ENCODE data around the gene RGS6.

RGS6 gene

DNA sequence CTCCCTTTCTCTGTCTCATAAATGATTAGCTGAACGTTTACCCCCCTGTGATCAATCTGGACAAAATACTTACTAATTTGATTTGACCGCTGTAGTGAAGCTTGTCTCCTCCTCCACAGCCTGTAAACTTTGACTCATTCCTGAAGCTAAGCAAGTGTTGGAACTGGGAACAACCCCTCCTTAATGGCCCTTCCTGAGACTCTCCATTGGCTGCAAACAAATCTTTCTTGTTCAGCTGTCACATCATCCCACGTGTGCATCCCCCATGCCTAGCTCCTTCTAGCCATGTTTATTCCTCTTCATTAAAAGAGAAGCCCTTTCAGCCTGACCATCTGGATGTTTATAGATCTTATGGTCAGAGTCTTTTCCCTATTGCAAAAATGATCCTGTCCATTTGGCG is 281.2 kb downstream of the RGS6 start:
- TF ChIP-seq, protein P1, sequence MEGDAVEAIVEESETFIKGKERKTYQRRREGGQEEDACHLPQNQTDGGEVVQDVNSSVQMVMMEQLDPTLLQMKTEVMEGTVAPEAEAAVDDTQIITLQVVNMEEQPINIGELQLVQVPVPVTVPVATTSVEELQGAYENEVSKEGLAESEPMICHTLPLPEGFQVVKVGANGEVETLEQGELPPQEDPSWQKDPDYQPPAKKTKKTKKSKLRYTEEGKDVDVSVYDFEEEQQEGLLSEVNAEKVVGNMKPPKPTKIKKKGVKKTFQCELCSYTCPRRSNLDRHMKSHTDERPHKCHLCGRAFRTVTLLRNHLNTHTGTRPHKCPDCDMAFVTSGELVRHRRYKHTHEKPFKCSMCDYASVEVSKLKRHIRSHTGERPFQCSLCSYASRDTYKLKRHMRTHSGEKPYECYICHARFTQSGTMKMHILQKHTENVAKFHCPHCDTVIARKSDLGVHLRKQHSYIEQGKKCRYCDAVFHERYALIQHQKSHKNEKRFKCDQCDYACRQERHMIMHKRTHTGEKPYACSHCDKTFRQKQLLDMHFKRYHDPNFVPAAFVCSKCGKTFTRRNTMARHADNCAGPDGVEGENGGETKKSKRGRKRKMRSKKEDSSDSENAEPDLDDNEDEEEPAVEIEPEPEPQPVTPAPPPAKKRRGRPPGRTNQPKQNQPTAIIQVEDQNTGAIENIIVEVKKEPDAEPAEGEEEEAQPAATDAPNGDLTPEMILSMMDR (IDR thresholded peaks at IDR 0.05), result no peak

DNA sequence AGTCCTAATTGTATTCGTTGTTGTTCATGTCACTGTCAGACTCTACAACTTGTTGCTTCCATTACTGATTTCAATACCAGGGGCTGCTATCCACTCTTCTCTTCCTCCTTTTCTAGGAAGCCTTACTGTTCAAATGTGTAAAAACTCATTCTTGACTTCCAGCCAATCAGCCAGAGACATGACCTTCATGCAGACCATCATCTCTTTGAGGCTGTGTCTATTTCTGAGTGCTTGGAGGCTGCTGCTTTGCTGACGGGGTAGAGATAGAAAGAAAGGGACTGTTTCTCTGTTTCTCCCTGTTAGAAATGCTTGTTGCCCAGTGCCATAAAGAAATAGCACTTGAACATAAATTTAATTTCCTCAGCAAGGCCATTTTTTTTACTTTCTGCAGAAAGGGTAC is 282.9 kb downstream of the RGS6 start:
- TF ChIP-seq, protein P1 (IDR thresholded peaks at IDR 0.05), result no peak

DNA sequence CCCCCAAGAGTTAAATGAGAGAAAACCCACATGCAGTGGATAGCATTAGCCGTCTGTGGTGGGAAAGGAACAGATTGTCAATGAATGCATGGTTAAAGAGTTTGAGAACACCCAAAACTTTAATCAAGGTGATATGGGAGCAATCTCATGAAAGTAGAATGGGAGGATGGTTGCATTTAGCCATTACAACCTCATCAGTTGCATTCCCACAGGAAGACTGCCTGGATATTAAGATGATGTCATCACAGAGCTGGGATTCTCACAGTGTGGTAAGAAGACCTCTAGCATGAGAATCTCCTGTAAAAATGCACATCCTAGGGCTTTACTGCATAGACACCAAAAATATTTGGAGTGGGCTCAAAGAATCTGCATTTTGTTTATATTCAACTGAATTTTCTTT is 284.9 kb downstream of the RGS6 start:
- TF ChIP-seq, protein P1 (IDR thresholded peaks at IDR 0.05), result no peak

DNA sequence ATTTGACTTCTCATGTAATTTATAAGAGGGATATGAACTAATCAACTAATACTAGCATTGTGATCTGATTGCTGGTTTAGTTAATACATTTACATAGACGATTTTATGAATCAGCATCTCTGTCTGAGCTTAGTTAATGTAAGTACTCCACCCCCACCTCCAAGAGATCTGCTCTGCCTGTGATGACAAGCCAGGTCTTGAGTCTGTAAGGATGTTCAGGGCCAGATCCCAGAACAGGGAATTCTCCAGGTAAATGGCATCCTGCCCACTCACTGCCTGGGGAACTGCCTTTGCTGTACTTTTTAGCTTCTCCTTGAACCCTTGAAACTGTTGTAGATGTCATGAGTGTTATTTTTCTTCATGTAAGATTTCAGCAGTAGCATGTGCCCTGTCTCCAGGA is 289.8 kb downstream of the RGS6 start:
- TF ChIP-seq, protein P1 (IDR thresholded peaks at IDR 0.05), result no peak

DNA sequence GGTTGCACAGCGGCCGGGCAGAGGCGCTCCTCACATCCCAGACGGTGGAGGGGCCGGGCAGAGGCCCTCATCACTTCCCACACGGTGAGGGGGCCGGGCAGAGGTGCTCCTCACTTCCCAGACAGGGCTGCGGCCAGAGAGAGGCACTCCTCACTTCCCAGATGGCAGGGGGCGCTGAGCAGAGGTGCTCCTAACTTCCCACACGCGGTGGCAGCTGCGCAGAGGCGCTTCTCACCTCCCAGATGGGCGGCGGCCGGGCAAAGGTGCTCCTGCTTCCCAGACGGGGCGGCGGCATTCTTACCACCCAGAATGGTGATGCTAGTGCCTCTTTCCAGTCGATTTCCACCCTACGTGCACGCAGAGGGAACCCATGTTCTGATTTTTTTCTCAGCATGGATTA is 304.4 kb downstream of the RGS6 start:
- TF ChIP-seq, protein P1 (IDR thresholded peaks at IDR 0.05), result no peak

DNA sequence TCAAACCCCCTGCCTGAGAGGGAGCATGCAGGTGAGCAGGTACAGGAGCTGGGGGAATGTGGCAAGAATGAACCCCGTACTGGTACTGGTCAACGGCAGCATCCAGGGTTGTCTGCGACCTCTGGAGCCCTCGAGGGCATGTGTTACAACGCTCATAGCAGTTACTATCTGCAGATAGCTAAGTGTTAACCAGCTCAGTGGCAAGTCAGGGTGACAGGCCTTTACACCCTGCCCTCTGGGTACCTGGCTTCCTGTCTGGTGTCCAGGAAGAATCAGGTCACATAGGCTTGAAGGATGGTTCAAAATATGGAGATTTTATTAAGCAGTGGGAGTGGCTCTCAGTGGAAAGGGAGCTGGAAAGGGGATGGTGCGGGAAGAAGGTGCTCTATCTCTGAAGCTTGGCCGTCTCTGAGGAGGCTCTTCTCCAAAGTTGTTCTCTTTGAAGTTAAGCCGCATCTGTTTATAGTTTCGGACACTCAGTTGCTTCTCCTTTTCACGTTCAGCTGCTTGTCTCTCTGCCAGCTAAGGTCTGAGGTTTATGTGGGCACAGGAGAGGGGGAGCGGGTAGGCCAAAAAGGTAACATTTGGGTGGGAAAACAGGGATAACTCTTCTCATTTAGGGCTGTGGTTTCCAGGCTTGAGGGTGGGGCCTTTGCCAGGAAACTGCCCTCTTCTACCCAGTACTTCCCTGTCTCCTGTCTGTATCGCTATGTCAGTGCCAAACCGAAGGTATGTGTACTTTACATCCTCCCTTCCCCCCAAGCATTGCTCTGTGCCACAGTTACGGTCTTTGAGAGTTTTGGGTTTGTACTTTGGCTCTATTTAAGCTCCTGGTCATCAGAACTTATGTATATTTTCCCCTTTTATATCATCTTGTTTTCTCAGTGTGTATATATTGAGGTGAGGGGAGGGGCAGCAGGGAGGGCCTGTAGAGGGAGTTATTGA is 305.8 kb downstream of the RGS6 start:
- TF ChIP-seq, protein P1 (IDR thresholded peaks at IDR 0.05), result no peak

DNA sequence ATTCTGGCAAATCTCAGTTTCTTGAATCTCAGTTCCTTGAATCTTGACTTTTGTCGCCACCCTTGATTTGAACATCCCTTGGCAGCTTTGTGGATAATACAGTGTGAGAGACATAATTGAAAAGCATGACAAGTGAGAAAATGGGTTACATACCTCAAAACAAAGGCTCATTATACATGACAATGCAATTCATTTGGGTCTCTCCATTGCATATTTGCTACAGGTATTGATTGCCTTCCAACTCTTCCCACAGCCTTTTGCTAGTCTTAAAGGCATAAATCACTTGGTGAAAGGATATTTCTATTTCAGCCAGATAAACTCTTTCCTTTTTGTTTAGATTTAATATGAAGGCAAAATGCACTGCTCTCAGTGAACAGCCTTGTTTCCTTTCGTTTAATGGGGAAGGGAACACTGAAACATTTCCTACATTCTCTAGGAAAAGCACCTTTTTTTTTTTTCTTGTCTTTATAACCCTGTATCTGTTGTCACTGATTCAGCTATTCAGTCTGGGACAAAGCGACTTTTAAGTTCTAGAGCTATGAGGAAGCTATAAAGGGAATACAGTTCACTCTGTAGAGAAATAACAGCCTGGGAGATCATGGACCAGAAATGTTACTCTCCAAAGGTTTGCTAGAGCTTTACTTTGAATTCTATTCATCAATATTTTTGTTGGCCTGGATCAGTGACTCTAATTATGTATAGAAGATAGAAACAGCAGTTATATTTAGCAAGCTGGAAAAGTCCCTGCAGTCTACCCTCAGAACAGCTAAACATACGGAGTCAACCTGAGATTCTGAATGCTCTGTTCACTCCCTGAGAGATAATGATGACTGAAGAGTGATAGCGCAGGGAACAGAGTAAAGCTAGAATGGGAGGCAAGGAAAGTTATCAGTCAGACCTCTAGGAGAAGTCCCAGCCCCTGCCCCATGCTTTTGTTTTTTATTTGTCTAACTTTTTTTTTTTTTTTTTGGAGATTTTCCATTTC is 311.4 kb downstream of the RGS6 start:
- TF ChIP-seq, protein P1 (IDR thresholded peaks at IDR 0.05), result no peak

Data from LNCAP (cell line).